PFSK-1 (cell line): ENCODE results near the gene ATP8B1.

Experiments
- POLR2AphosphoS5 ChIP-seq: IDR thresholded peaks from 2 replicates; pipeline ENCODE4 v1.6.1; 2012; ENCODE audit warnings: low read depth, mild to moderate bottlenecking, control low read depth, low read length, moderate library complexity
- TAF1 ChIP-seq: IDR thresholded peaks from 2 replicates; pipeline ENCODE4 v1.6.1; 2012; ENCODE audit warnings: low read length, control low read depth, borderline replicate concordance; ENCODE audit not compliant: insufficient read depth
- TF ChIP-seq, protein P1 (sequence below), 2 experiments: IDR thresholded peaks; 2 replicates each; pipeline versions ENCODE4 v1.6.1 to v1.8.0; 2011 to 2012; ENCODE audit warnings: low read depth in 2 of 2, low read length in 2 of 2, control low read depth in 1 of 2, inconsistent platforms in 1 of 2, mild to moderate bottlenecking in 1 of 2, moderate library complexity in 1 of 2; ENCODE audit not compliant: insufficient read depth in 1 of 2

DNA sequence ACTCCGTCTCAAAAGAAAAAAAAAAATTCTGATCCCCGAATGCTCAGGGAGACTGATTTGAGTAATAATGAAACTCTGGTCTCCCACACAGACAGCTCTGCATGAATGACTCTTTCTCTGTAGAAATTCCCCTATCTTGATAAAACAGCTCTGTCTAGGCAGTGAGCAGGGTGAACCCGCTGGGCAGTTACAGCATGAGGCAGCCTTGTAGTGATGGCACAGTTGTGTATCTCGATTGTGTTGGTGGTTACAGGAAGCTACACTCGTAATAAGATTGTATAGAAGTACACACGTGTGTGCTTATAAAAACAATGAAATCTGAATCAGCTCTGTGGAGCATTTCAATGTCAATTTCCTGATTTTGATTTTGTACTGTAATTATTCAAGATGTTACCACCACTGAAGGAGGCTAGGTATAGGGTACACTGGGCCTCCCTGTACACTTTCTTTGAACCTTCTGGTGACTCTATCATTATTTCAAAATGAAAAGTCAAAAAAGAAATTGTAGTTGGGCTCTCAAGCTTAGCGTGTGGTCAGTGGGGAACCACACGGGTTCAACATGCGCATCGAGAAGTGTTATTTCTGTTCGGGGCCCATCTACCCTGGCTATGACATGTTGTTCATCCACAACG, 34.9 kb upstream of the ATP8B1 start:
- TF ChIP-seq, protein P1, sequence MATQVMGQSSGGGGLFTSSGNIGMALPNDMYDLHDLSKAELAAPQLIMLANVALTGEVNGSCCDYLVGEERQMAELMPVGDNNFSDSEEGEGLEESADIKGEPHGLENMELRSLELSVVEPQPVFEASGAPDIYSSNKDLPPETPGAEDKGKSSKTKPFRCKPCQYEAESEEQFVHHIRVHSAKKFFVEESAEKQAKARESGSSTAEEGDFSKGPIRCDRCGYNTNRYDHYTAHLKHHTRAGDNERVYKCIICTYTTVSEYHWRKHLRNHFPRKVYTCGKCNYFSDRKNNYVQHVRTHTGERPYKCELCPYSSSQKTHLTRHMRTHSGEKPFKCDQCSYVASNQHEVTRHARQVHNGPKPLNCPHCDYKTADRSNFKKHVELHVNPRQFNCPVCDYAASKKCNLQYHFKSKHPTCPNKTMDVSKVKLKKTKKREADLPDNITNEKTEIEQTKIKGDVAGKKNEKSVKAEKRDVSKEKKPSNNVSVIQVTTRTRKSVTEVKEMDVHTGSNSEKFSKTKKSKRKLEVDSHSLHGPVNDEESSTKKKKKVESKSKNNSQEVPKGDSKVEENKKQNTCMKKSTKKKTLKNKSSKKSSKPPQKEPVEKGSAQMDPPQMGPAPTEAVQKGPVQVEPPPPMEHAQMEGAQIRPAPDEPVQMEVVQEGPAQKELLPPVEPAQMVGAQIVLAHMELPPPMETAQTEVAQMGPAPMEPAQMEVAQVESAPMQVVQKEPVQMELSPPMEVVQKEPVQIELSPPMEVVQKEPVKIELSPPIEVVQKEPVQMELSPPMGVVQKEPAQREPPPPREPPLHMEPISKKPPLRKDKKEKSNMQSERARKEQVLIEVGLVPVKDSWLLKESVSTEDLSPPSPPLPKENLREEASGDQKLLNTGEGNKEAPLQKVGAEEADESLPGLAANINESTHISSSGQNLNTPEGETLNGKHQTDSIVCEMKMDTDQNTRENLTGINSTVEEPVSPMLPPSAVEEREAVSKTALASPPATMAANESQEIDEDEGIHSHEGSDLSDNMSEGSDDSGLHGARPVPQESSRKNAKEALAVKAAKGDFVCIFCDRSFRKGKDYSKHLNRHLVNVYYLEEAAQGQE (IDR thresholded peaks at IDR 0.05; ENCODE audit: insufficient read depth in 1 of 2, low read depth in 2 of 2, low read length in 2 of 2) = no peak
- no peak for TF ChIP-seq POLR2AphosphoS5
- no peak for TF ChIP-seq TAF1
